Parathyroid adenoma (tissue), 2 donors: ENCODE results near the gene HLA-F.
A peak's percentile ranks its signal among the peaks of the same experiment; 100 is the strongest.

Experiments
- H2AFZ ChIP-seq: fragments of 300-600 bp; sonication (generic); one replicate; pipeline ENCODE4 v1.7.0; 2017; ENCODE audit warnings: antibody characterized with exemption, mild to moderate bottlenecking
- H3K27ac ChIP-seq: fragments of 300-600 bp; sonication (generic); one replicate; pipeline ENCODE4 v1.7.0; 2017
- H3K27me3 ChIP-seq: fragments of 300-600 bp; sonication (generic); one replicate; pipeline ENCODE4 v1.7.0; 2017; ENCODE audit warnings: low read length; ENCODE audit not compliant: control insufficient read depth, insufficient read depth
- H3K36me3 ChIP-seq: fragments of 300-600 bp; sonication (generic); one replicate; pipeline ENCODE4 v1.7.0; 2017; ENCODE audit warnings: low read length; ENCODE audit not compliant: control insufficient read depth, insufficient read depth
- H3K4me1 ChIP-seq: fragments of 300-600 bp; sonication (generic); one replicate; pipeline ENCODE4 v1.7.0; 2017; ENCODE audit warnings: control low read depth
- H3K4me2 ChIP-seq: fragments of 300-600 bp; sonication (generic); one replicate; pipeline ENCODE4 v1.7.0; 2017; ENCODE audit warnings: low read length
- H3K4me3 ChIP-seq: fragments of 300-600 bp; sonication (generic); one replicate; pipeline ENCODE4 v1.7.0; 2017; ENCODE audit warnings: low read depth, low read length
- H3K79me2 ChIP-seq: fragments of 300-600 bp; sonication (generic); one replicate; pipeline ENCODE4 v1.7.0; 2017; ENCODE audit warnings: control low read depth
- H3K9ac ChIP-seq: fragments of 300-600 bp; sonication (generic); one replicate; pipeline ENCODE4 v1.7.0; 2017; ENCODE audit warnings: mild to moderate bottlenecking
- H3K9me3 ChIP-seq: fragments of 300-600 bp; sonication (generic); one replicate; pipeline ENCODE4 v1.7.0; 2017; ENCODE audit warnings: low read length; ENCODE audit not compliant: control insufficient read depth
- TF ChIP-seq, protein P1 (sequence below): fragments of 300-600 bp; sonication (generic); IDR thresholded peaks from one replicate; pipeline ENCODE4 v1.7.0; 2017; ENCODE audit warnings: antibody characterized with exemption, mild to moderate bottlenecking
- donor health status: primary hyperparathyroidism.

The HLA-F gene

DNA sequence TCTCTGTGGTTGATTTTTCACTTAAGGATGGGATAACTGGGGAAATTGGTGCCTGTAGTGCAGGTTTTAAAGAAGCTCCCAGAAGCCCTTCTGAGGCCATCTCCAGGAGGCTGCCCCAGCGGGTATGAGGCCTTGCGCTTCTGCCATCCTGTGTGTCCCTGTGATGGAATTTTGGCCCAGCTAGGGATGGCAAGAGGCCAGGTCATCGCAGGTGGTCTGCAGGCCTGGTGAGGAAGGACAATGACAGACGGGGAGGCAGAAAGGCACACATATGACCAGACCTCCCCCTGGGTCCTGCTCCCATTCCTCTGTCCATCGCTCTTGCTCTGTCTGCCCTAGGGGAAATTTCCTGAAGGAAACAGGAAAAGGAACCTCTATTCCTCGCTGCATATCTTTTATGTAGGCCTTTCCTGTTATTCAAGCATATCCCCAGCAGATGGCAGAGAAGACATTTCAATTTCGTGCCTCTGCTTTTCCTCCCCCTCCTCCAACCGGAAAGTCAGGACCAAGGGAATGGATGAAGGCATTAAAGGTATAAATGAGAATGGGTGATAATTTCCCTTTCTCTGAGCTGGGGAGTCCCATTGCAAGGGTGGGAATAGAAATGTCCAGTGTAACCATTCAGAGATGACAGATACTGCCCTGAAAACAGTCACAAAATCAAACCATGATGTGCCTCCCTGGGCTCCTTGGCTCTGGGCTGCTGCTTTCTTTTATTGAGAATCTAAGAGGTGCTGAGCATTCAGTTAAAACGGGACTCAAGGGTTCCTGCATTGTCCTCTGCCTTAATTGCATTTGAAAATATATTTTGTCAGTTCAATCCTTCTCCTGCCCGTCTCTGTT is 17.6 kb upstream of the HLA-F start:
- no peak overlapping the region for H2AFZ ChIP-seq
- H3K4me2 ChIP-seq = no peak overlapping the region
- no peak overlapping the region for H3K27ac ChIP-seq
- no peaks in the 10 kb centered on the region for H3K9me3 ChIP-seq
- no peaks in the 10 kb centered on the region for H3K36me3 ChIP-seq
- no peaks in the 10 kb centered on the region for H3K27me3 ChIP-seq
- TF ChIP-seq, protein P1, sequence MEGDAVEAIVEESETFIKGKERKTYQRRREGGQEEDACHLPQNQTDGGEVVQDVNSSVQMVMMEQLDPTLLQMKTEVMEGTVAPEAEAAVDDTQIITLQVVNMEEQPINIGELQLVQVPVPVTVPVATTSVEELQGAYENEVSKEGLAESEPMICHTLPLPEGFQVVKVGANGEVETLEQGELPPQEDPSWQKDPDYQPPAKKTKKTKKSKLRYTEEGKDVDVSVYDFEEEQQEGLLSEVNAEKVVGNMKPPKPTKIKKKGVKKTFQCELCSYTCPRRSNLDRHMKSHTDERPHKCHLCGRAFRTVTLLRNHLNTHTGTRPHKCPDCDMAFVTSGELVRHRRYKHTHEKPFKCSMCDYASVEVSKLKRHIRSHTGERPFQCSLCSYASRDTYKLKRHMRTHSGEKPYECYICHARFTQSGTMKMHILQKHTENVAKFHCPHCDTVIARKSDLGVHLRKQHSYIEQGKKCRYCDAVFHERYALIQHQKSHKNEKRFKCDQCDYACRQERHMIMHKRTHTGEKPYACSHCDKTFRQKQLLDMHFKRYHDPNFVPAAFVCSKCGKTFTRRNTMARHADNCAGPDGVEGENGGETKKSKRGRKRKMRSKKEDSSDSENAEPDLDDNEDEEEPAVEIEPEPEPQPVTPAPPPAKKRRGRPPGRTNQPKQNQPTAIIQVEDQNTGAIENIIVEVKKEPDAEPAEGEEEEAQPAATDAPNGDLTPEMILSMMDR = peak; percentile 44
- H3K9ac ChIP-seq = no peak overlapping the region
- no peak overlapping the region for H3K4me3 ChIP-seq
- no peaks in the 10 kb centered on the region for H3K4me1 ChIP-seq
- H3K79me2 ChIP-seq = no peaks in the 10 kb centered on the region

DNA sequence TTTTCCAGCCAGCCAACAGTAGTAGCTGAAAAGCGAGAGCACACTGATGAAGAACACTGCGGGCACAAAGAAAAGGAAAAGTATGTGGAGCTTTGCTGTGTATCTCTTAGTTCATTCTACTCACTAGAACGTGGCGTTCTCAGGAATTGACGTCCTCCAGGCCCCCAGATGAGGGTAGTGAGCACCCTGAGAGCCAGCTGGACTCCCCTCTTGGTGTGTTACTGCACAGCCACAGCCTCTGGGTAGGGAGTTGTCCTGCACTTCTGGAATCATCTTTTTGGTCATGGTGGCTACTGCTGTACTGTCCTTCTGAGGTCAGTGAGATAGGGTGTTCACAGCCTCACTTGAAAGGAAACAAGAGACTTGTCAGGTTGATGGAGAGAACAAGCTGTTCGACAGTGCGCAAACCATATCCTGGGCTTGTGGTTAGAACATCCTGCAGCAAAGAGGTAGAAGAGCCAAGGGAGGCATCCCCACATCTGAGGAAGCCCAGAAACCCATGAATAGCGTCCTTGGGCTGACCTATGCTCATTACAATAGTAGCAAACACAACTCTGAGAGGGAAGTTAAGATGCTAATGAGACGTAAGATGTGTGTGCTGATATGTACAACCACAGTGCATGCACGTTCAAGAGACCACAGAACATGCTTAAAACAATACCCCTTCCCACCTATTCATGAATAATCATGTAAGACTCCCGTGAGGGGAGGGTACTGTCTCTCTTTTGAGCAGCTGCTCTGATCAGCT is 14.6 kb upstream of the HLA-F start:
- Histone ChIP-seq H3K4me2 (no peak overlapping the region), H2AFZ (no peak overlapping the region), H3K9ac (no peak overlapping the region), H3K27ac (no peak overlapping the region), H3K27me3 (no peaks in the 10 kb centered on the region), H3K4me1 (no peaks in the 10 kb centered on the region), H3K4me3 (no peak overlapping the region), H3K36me3 (no peaks in the 10 kb centered on the region), H3K9me3 (no peaks in the 10 kb centered on the region), H3K79me2 (no peaks in the 10 kb centered on the region)
- TF ChIP-seq, protein P1 = no peak

DNA sequence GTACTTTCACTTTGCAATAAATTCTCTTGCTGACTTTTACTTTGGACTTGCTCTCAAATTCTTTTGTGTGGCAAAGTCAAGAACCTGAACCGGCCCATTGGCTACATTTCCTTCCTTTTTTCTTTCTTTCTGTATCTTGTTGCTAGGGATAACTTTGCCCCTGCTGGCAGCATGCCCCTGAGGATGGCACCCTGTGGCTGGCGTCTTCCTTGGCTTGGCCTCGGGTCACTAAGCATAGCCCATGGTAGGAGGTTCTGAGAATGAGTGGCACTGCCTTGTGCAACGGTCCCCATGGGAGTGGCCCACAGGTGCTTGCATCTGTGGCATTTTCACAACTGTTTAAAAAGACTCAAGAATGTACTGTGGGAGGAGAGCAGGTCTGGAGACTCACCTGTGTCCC is 14.0 kb upstream of the HLA-F start:
- Histone ChIP-seq H2AFZ (no peak overlapping the region), H3K36me3 (no peaks in the 10 kb centered on the region), H3K4me3 (no peak overlapping the region), H3K9ac (no peak overlapping the region), H3K4me2 (no peak overlapping the region), H3K4me1 (no peaks in the 10 kb centered on the region), H3K9me3 (no peaks in the 10 kb centered on the region), H3K27ac (no peak overlapping the region), H3K27me3 (no peaks in the 10 kb centered on the region), H3K79me2 (no peaks in the 10 kb centered on the region)
- TF ChIP-seq, protein P1 = no peak

GRCh38 chr6:29710281-29710941 is 12.8 kb upstream of the HLA-F start:
- TF ChIP-seq, protein P1 = no peak
- Histone ChIP-seq H3K4me3 (no peak overlapping the region), H2AFZ (no peak overlapping the region), H3K9ac (no peak overlapping the region), H3K27ac (no peak overlapping the region), H3K9me3 (no peaks in the 10 kb centered on the region), H3K27me3 (no peaks in the 10 kb centered on the region), H3K79me2 (no peaks in the 10 kb centered on the region), H3K4me2 (no peak overlapping the region), H3K4me1 (no peaks in the 10 kb centered on the region), H3K36me3 (no peaks in the 10 kb centered on the region)
